Stimulated activated CD4-positive, alpha-beta T cell treated with anti-CD3 and anti-CD28 coated beads, Interleukin-1b, Interleukin-23, amount 100 ng/mL, for 24 hours (primary cell): ENCODE results near the gene PARN.
A peak's percentile ranks its signal among the peaks of the same experiment; 100 is the strongest.
"Not testable (repeated sequence)": the region's sequence is repeated elsewhere in the genome, so short reads cannot be mapped to it uniquely, and the experiment has no call there.

Experiments
- DNase-seq, 4 experiments: peaks; one replicate each; pipeline ENCODE4 v3.0.0-alpha.2; 2020; ENCODE audit warnings: low read depth in 4 of 4, low spot score in 1 of 4

Gene PARN

GRCh38 chr16:14629919-14630619, at the start of gene PARN:
TSS of gene PARN (minus strand) at chr16:14630260. CDS start at chr16:14630125, 135 bp downstream.
- DNase-seq = peak; percentile 83 to 98 (median 98)

DNA sequence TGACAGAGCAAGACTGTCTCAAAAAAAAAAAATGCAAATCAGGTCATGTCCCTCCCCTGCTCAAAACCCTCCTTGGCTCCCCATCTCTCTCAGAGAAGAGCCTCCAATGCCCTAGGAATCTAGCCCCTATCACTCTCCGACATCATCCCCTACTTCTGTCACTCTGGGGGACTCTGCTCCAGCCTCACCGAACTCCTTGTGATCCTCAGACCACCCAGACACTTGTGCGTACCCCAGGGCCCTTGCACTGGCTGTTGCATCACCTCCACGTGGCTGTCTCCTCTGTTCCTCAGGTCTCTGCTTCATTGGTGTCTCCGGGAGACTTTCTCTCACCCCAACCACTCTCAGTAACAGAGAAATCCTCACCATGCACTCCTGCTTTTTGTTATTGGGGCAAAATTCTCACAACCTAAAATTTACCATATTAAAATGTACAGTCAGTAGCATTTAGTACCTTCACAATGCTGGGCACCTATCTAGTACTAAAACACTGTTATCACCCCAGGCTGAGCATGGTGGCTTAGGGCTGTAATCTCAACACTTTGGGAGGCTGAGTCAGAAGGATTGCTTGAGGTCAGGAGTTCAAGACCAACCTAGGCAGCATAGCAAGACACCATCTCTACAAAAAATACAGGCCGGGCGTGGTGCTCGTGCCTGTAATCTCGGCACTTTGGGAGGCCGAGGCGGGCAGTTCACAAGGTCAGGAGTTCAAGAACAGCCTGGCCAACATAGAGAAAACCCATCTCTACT, 48.9 kb upstream of the PARN start:
- no peak for DNase-seq

DNA sequence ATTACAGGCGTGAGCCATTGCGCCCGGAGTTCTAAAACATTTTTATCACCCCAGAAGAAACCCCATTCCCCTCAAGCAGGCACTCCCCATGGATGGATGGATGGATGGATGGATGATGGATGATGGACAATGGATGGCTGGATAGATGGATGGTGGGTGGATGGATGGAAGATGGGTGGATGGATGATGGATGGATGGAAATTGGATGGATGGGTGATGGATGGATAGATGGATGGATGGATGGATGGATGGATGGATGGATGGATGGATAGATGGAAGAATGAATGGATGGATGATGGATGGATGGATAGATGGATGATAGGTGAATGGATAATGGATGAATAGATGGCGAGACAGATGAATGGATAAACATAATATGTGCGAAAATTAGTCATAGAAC, 47.6 kb upstream of the PARN start:
- DNase-seq = no peak

DNA sequence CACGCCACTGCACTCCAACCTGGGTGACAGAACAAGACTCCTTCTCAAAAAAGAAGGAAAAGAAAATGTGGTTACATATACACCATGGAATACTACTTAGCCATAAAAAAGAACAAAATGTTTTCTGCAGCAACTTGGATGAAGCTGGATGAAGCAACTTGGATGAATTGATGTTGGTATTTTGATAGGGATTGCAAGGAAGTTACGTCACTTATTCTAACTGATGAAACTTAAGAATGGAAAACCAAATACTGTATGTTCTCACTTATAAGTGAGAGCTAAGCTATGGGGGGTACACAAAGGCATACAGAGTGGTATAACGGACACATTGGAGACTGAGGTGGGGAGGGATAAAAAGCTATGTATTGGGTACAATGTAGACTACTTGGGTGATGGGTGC, 46.6 kb upstream of the PARN start:
- no peak for DNase-seq

DNA sequence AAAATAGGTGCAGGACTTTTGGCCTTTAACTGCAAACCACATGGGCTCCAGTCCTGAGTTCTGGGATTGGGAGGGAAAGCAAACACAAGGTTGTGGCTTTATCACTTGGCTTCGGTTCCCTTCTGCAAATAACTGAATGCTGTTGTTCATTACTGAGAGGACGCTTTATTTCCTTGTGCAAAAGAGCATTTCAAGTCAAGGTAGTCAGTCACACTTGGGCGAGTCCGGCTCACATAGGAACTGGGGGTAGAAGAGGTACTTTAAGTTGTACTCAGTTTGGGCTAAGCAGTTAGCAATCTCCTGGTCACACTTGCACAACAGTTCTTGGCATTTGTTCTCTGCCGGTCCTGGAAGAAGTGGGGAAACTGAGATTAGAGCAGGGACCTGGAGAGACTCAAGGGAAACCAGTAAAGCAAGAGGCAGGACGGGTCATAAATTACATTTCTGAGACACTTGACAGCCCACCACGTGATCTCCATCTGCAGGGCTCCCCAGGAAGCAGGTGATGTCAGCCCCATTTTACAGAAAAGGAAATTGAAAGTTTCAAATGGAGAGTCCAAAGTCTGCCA, 42.4 kb upstream of the PARN start:
- DNase-seq = no peak

GRCh38 chr16:14669776-14670175, 39.7 kb upstream of the PARN start:
- no peak for DNase-seq

DNA sequence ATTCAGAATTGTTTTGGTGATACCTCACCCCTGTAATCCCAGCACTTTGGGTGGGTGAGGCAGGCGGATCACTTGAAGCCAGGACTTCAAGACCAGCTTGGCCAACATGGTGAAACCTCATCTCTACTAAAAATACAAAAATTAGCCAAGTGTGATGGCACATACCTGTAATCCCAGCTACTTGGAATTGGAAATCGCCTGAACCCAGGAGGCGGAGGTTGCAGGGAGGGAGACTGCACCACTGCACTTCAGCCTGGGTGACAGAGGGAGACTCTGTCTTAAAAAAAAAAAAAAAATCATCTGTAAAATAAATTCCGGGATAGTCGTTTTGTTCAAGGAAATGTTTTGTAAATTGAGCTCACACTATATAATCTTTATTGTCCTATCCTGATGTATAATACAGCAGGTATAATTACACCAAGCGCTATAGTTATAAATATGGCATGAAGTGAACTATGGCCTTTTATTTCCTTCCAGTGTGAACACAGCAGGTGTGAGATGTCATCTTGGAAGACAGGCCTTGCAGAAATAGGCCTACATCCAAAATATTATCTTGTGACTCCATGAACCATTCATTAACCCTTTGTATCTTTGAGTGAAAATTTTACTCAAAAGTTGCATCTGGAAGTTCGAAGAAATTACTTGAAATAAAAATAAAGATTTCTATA, 38.6 kb upstream of the PARN start:
- no peak for DNase-seq

DNA sequence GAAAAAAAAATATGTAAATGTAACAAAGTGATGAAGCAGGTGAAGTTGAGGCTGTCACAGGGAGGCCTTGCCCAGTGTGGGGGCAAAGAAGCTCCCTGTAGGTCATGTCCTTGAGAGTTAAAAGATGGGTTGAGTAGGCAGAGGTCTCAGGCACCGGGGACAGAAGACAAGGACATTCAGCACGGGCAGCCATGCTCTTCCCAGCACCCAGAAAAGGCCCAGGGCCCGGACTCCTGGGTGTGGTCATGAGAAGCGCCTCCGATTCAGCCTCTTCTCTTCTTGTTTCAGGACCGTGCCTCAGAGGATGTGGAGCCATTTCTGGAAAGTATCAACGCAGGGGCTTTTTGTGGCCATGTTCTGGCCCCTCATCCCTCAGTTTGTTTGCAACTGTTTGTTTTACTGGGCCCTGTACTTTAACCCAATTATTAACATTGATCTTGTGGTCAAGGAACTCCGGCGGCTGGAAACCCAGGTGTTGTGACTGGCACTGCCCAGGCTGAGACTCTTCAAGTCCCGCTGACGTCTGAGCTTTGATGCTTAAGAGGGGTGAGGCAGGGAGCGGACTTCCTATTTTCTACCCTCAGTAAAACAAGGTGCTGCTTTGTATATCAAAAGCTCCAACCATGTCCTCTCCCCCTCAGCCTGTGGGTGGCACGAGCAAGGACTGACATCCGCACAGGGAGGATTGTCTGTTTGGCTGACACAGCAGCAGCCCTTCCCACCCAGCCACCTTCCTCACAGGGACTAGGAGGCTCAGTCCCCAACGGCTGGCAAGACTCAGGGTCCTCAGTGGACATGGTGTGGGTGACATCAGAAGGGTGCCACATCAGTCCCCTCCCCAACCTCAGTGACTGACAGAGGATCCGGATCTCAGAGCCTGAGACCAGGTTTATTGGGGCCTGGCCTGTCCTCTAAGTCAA, 37.5 kb upstream of the PARN start:
- no peak for DNase-seq

- DNase-seq = no peak
These were observed 28.0 kb upstream of the PARN start for GRCh38 chr16:14658063-14658462.

GRCh38 chr16:14652726-14653125, 22.7 kb upstream of the PARN start:
- DNase-seq = no peak

DNA sequence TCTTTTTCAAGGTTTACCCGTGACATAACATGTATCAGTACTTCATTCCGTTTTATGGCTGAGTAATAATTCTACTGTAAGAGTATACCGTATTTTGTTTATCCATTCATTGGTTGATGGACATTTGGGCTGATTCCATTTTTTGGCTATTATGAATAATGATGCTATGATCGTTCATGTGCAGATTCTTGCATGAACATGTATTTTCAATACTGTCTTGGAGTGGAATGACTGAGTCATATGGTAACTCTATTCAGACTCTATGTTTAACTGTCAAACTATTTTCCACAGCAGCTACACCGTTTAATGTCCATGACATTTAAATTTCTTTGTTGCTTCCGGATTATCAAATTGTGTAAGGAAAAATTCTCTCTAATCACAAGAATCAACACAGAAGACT, 20.6 kb upstream of the PARN start:
- DNase-seq = no peak

GRCh38 chr16:14649816-14650215, 19.8 kb upstream of the PARN start:
- no peak for DNase-seq

GRCh38 chr16:14641926-14642325, 11.9 kb upstream of the PARN start:
- DNase-seq = no peak

DNA sequence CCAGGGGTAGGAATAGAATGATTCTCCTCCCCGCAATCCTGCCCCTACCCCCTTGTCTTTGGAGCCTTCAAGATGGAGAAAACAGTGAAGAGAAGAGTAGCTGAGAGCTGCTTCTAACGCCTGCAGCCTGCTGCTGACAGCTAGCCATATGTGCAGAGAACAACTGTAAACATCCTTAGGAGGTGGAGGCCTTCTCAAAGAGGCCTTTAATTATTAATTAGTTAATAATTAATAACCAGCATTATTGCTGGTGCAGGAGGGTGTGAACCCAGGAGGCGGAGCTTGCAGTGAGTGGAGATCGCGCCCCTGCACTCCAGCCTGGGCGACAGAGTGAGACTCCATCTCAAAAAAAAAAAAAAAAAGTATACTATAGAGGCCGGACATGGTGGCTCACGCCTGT, 11.1 kb upstream of the PARN start:
- no peak for DNase-seq

DNA sequence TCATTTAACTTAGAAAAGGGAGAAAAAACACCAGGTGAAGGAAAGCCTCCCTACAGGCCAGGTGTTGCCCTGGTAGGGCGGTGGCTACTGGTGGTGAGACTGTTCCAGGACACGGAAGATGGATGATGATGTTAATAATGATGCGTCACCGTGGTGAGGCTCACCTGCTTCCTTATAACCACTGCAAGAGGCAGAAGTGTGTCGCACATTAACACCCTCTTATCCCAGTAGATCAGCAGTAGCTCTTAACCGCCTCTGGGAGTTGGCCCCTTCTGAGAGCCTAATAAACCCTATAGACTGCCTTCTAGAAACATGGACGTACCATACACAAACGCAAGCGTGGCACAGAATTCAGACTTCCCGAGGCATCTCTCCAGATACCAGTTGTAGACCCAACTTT, 10.5 kb upstream of the PARN start:
- DNase-seq = no peak

- DNase-seq = not testable (repeated sequence)
These were observed 6.8 kb upstream of the PARN start for GRCh38 chr16:14636951-14637240.

GRCh38 chr16:14636179-14636950, 6.3 kb upstream of the PARN start:
- not testable (repeated sequence) for DNase-seq

GRCh38 chr16:14635395-14636165, 5.5 kb upstream of the PARN start:
- no peak for DNase-seq

DNA sequence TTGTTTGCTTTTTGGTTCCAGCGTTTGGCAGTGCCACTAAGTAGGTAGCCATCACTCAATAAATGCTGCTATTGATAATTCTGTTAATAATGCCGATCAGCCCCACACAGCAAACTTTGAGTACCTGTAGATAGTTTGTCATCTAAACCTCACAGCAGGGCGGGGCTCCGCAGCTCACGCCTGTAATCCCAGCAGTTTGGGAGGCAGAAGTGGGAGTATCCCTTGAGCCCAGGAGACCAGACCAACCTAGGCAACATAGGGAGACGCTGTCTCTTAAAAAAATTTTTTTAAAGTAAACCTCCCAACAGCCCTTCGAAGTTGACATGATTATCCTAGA, 4.3 kb upstream of the PARN start:
- DNase-seq = no peak
